ENCODE data around the gene BCL7C. TPM values are rescaled to one million over a fixed set of nuclear protein-coding genes. Genes with fewer than 3 reads are reported as not detected.

BCL7C gene
- total RNA-seq, 1 experiment from 2014 or later: 44.9 TPM

DNA sequence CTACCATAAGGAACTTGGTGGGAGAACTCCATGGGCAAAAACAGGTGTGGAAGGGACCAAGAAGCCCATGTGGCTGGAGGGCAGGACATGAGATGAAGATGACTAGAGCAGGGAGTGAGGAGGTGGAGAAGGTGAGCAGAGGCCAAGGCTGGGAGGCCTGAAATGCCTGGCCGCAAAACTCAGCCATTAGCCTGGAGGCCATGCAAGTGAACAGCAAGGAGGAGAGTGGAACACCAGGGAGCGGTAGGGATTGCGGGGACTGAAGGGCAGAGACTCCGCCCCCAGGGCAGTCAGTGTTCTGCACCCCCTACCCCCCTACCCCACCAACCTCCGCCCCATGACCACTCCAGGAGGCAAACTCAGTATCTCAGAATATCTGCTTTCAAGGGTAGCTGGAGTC is 17.0 kb downstream of the BCL7C start:
- no peaks in the 10 kb centered on the region for H3K36me3 ChIP-seq (ENCODE audit: control insufficient read depth in 1 of 2, insufficient read depth in 2 of 2, low read length in 2 of 2)
- ATAC-seq: peak; percentile 23
- H3K4me1 ChIP-seq (ENCODE audit: control insufficient read depth in 1 of 2, insufficient read depth in 2 of 2, low read length in 2 of 2): peaks cover 0 to 26% of the 10 kb centered on the region in 2 experiments; a peak in 3 of 4 replicates
- peaks cover 27% of the 10 kb centered on the region for H3K79me2 ChIP-seq (ENCODE audit: insufficient read depth, low read length)
- POLR2A ChIA-PET: interaction anchor here (2.9 kb wide), 1 partner anchor 71 kb away, joined by 15 read pairs; no protein-coding TSS in a partner anchor
- RAD21 ChIA-PET (ENCODE audit: low non-redundant PET in 1 of 2, low total read pairs in 2 of 2, uncharacterized antibody in 2 of 2, unreplicated experiment in 2 of 2): interaction anchor here in 1 of 2 experiments (0.6 kb wide), 1 partner anchor 19 kb away, joined by 4 read pairs; the partner anchor contains the start of gene CTF1
- H4K20me1 ChIP-seq (ENCODE audit: insufficient read depth): no peaks in the 10 kb centered on the region
- CTCF ChIA-PET: no interaction called here
- DNase-seq (ENCODE audit: low read depth, low spot score): no peak
- no TSS peak for BruUV-seq (replicated peaks)
- H3K9ac ChIP-seq (ENCODE audit: low read length): peak overlapping the region; percentile 93
- intact Hi-C loops (cut with micrococcal nuclease): loop anchor here (5.0 kb wide), 2 partner anchors 70 to 90 kb away; partner anchors contain the start of gene ZNF629
- no peaks in the 10 kb centered on the region for H3K9me2 ChIP-seq (ENCODE audit: insufficient read depth)
- peak overlapping the region; percentile 97 for H3K27ac ChIP-seq (ENCODE audit: low read depth, low read length)
- TF ChIP-seq EZH2 (IDR thresholded peaks at IDR 0.05) (no peak), EZH2phosphoT487 (IDR thresholded peaks at IDR 0.05; ENCODE audit: borderline replicate concordance) (no peak), TCF7L2 (IDR thresholded peaks at IDR 0.05; ENCODE audit: borderline replicate concordance, extremely low read depth, insufficient read depth, insufficient read length) (no peak), POLR2A (IDR thresholded peaks at IDR 0.05; ENCODE audit: borderline replicate concordance, extremely low read depth, insufficient read depth, insufficient read length) (no peak), ZNF274 (IDR thresholded peaks at IDR 0.05; ENCODE audit: low read depth, low read length) (no peak), RAD21 (IDR thresholded peaks at IDR 0.05; ENCODE audit: low read depth) (no peak), YY1 (IDR thresholded peaks at IDR 0.05; ENCODE audit: extremely low read depth, insufficient replicate concordance, low read depth, low read length) (no peak), MAX (IDR thresholded peaks at IDR 0.05) (no peak), POLR2AphosphoS5 (IDR thresholded peaks at IDR 0.05; ENCODE audit: low read depth, low read length) (no peak), JUND (IDR thresholded peaks at IDR 0.05) (no peak), SP1 (IDR thresholded peaks at IDR 0.05; ENCODE audit: low read depth) (no peak)
- TF ChIP-seq, protein P1, sequence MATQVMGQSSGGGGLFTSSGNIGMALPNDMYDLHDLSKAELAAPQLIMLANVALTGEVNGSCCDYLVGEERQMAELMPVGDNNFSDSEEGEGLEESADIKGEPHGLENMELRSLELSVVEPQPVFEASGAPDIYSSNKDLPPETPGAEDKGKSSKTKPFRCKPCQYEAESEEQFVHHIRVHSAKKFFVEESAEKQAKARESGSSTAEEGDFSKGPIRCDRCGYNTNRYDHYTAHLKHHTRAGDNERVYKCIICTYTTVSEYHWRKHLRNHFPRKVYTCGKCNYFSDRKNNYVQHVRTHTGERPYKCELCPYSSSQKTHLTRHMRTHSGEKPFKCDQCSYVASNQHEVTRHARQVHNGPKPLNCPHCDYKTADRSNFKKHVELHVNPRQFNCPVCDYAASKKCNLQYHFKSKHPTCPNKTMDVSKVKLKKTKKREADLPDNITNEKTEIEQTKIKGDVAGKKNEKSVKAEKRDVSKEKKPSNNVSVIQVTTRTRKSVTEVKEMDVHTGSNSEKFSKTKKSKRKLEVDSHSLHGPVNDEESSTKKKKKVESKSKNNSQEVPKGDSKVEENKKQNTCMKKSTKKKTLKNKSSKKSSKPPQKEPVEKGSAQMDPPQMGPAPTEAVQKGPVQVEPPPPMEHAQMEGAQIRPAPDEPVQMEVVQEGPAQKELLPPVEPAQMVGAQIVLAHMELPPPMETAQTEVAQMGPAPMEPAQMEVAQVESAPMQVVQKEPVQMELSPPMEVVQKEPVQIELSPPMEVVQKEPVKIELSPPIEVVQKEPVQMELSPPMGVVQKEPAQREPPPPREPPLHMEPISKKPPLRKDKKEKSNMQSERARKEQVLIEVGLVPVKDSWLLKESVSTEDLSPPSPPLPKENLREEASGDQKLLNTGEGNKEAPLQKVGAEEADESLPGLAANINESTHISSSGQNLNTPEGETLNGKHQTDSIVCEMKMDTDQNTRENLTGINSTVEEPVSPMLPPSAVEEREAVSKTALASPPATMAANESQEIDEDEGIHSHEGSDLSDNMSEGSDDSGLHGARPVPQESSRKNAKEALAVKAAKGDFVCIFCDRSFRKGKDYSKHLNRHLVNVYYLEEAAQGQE (IDR thresholded peaks at IDR 0.05; ENCODE audit: low read depth): no peak
- H2AFZ ChIP-seq (ENCODE audit: low read depth, low read length, poor library complexity, severe bottlenecking): no peak overlapping the region
- peak overlapping the region; percentile 87 to 89 for H3K4me3 ChIP-seq (replicated peaks in 1 of 2; ENCODE audit: low read depth in 1 of 2, low read length in 2 of 2)
- H3K27me3 ChIP-seq (ENCODE audit: insufficient read depth, low read length): no peaks in the 10 kb centered on the region
- H3K4me2 ChIP-seq (ENCODE audit: low read length): peak overlapping the region; percentile 97
- H3K9me3 ChIP-seq (ENCODE audit: control insufficient read depth in 1 of 2, insufficient read depth in 1 of 2, low read depth in 1 of 2, low read length in 2 of 2): no peaks in the 10 kb centered on the region

Data from HCT116 (cell line).